Left ventricle myocardium inferior (tissue), 1 donor: ENCODE results near the gene IGF1. TPM values are rescaled to one million over a fixed set of nuclear protein-coding genes. Genes with fewer than 3 reads are reported as not detected.

Experiments used
- DNase-seq: peaks from one replicate; pipeline ENCODE4 v3.0.0-alpha.2; 2020
- H3K27ac ChIP-seq: fragments of 200-600 bp; replicated peaks from 2 replicates; pipeline ENCODE4 v1.8.0; 2021
- H3K27me3 ChIP-seq: fragments of 200-600 bp; 2 replicates; pipeline ENCODE4 v1.8.0; 2021; ENCODE audit warnings: low read depth
- H3K36me3 ChIP-seq: fragments of 200-600 bp; 2 replicates; pipeline ENCODE4 v1.8.0; 2021
- H3K4me1 ChIP-seq: fragments of 200-600 bp; 2 replicates; pipeline ENCODE4 v1.8.0; 2021
- H3K4me3 ChIP-seq: fragments of 200-600 bp; 2 replicates; pipeline ENCODE4 v1.8.0; 2021; ENCODE audit warnings: mild to moderate bottlenecking, moderate library complexity
- H3K9me3 ChIP-seq: fragments of 200-600 bp; replicated peaks from 2 replicates; pipeline ENCODE4 v1.8.0; 2021
- CTCF ChIP-seq: fragments of 200-600 bp; IDR thresholded peaks from 2 replicates; pipeline ENCODE4 v1.8.0; 2021; ENCODE audit warnings: antibody characterized with exemption, mild to moderate bottlenecking, borderline replicate concordance
- intact Hi-C: fragments of 100-400 bp; cut with micrococcal nuclease; formaldehyde crosslinking; loops from one replicate; pipeline ENCODE4 v1.11.0; 2022
- long read RNA-seq: library from polyadenylated mRNA; unstranded; transcript quantifications from one replicate; pipeline ENCODE4 v2.0.0, GENCODE V29; 2021
- total RNA-seq: library from RNA; stranded (reverse); fragmentation: NEBNext Ultra II Directional; extraction: Animal tissue kit (Norgen Biotek cat#: 25700); gene quantifications from one replicate; pipeline ENCODE4 v1.2.1, GENCODE V29; 2021
- donor health status: DM: no; HTN: yes; CAD: no; lungs with severe emphysema.

The IGF1 gene
- total RNA-seq = 5.8 TPM
- long read RNA-seq, full-length matches to known transcripts = 2 of 2 reads
- long read RNA-seq, partial matches to known transcripts = 0 of 2 reads
- long read RNA-seq, other reads (novel, unspliced or antisense) = 0 of 2 reads

DNA sequence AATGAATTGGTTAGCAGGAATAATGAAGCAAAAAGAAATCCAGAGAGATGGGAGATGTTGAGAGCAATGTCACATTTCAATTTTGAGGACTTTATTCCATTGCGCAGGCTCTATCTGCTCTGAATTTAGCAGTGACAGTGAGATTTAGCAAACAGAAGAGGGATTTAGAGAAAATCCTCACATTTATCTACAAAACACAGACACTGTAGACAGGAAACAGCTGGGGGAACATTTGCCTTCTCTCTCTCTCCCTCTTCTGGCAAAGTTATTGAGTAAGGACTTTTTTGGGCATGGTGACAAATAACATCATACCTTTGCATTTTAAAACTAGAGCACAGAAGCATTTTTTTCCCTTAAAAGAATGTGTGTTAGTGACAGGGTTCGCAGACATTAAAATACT is at the start of gene IGF1:
Gene IGF1 (minus strand): TSS at position 158 of the 400 bp plus-strand sequence. CDS start 182 bp downstream, outside the sequence.
- TF ChIP-seq CTCF = no peak

GRCh38 chr12:102528111-102528510 is 47.7 kb upstream of the IGF1 start:
- H3K27ac ChIP-seq = no peak overlapping the region
- no peaks in the 10 kb centered on the region for H3K36me3 ChIP-seq
- H3K4me3 ChIP-seq = no peak overlapping the region
- H3K9me3 ChIP-seq = peaks cover 5% of the 10 kb centered on the region
- TF ChIP-seq CTCF = no peak
- intact Hi-C loops = no loop called here
- no peak for DNase-seq
- H3K4me1 ChIP-seq = no peaks in the 10 kb centered on the region
- peaks cover 3% of the 10 kb centered on the region for H3K27me3 ChIP-seq

More for the DNA sequence above, at the start of gene IGF1:
- H3K36me3 ChIP-seq = no peaks in the 10 kb centered on the region
- H3K9me3 ChIP-seq = peaks cover 7% of the 10 kb centered on the region
- DNase-seq = no peak
- intact Hi-C loops = loop anchor here (10.0 kb wide), 1 partner anchor 306 kb away; no protein-coding TSS in a partner anchor
- peak within 1 kb of the TSS; percentile 57 for H3K4me3 ChIP-seq
- no peaks in the 10 kb centered on the region for H3K27me3 ChIP-seq
- H3K27ac ChIP-seq = peak within 1 kb of the TSS; percentile 29
- H3K4me1 ChIP-seq = peaks cover 31% of the 10 kb centered on the region

DNA sequence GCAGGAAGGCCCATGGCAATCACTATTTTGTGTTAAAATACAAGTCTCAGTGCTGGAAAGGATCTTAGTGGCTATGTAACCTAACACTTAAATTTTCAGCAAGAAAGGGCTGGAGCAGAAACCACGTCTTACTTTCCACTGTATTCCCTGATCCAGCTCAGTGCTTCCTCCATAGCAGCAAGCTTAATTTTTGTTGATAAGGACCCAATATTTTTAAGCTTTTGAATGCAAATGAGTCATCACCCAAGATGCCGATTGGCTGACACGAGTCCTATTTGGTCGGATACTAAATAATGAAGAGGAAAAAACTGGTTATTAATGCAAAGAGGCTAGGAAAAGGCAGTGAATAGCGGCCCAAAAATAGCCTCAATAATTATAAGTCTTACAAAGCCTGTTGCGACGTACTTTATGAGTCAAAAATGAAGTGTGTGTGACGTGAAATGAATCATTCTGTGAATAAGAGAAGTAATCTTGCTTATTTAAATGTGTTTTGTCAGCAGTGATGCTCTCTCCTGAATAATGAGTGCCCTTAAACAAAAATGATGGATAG is 46.9 kb upstream of the IGF1 start:
- Histone ChIP-seq H3K36me3 (no peaks in the 10 kb centered on the region), H3K4me1 (no peaks in the 10 kb centered on the region), H3K27me3 (peaks cover 6% of the 10 kb centered on the region), H3K27ac (no peak overlapping the region), H3K4me3 (no peak overlapping the region), H3K9me3 (peaks cover 5% of the 10 kb centered on the region)
- intact Hi-C loops = no loop called here
- TF ChIP-seq CTCF = no peak
- DNase-seq = no peak

GRCh38 chr12:102526656-102527055 is 46.3 kb upstream of the IGF1 start:
- no peaks in the 10 kb centered on the region for H3K36me3 ChIP-seq
- intact Hi-C loops = no loop called here
- H3K27me3 ChIP-seq = peaks cover 6% of the 10 kb centered on the region
- no peaks in the 10 kb centered on the region for H3K4me1 ChIP-seq
- H3K9me3 ChIP-seq = peaks cover 5% of the 10 kb centered on the region
- no peak overlapping the region for H3K27ac ChIP-seq
- DNase-seq = no peak
- no peak overlapping the region for H3K4me3 ChIP-seq
- no peak for TF ChIP-seq CTCF

DNA sequence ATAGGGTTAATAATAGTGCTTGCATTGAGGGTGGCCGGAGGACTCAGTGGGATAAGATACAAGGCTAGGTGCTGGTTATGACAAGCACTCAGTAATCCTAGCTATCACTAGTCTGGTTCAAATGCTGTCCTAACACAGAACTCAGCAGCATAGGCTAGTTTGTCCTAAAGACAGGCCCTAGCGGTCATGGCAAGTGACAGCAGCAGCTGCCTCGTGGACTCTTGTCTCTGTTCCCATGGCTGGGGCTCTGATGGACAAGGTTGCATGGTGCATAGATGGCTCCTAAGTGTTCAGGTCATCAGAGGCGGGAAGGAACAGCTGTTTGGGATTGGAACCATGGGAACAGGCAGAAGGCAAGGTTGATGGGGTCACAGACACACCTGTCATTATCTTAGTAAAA is 42.4 kb upstream of the IGF1 start:
- H3K4me3 ChIP-seq = no peak overlapping the region
- DNase-seq = no peak
- no peaks in the 10 kb centered on the region for H3K36me3 ChIP-seq
- no peak overlapping the region for H3K27ac ChIP-seq
- no peak for TF ChIP-seq CTCF
- intact Hi-C loops = no loop called here
- no peaks in the 10 kb centered on the region for H3K4me1 ChIP-seq
- peaks cover 6% of the 10 kb centered on the region for H3K27me3 ChIP-seq
- no peaks in the 10 kb centered on the region for H3K9me3 ChIP-seq
